Measurements from ENCODE around the gene PRELP. TPM values are rescaled to one million over a fixed set of nuclear protein-coding genes. Genes with fewer than 3 reads are reported as not detected.

Gene PRELP
- total RNA-seq, 6 experiments from 2014 or later, result 3.8 to 10.8 (median 5.4) TPM

DNA sequence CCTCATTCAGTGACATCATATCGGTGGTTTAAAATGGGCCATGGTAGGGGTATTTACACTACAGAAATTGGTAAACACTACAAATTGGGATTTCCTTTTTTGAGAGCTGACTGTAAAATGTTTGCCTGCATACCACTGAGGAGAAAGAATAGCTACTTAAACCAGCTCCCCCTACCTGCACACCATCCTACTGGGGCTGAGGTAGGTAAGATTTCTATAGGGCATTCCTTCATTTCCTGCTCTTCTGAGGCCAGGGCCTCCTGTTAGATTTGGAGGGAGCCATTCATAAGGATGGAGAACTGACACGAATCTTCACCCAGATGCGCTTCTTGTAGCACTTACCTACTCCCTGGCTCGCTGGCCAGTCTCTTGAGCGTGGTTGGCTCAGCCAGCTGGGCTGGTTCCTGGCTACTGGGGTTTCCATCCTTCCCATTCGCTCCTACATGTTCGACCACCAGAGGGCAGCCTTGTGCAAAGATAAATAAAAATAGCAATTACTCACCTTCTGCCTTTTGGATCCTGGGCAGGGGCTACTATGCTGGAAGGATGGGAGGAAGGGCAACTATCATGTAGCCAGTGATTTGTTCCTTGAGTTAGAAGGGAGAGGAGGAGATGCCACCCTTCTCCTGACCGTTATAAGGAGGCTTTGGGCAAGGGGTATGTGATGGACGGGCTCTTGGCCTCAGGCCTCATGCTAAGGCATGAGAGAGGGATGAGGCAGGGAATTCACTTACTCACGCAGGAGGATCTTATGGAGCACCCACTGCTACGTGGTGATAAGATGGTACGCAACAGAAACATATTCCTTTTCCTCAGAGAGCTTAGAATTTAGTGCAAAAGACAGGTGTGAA lies 29.0 kb downstream of the PRELP start:
- WGBS (ENCODE audit: insufficient coverage, low coverage, low lambda C conversion rate, missing lambda C conversion rate), result 26% methylated on average over 12 of the region's 12 CpGs
- no peaks in the 10 kb centered on the region for H3K4me1 ChIP-seq
- peak; percentile 76 to 79 (median 78) for DNase-seq
- H3K4me3 ChIP-seq, result no peak overlapping the region
- H3K27me3 ChIP-seq, result no peaks in the 10 kb centered on the region
- H3K36me3 ChIP-seq, result no peaks in the 10 kb centered on the region
- no peak overlapping the region for H3K27ac ChIP-seq
- ATAC-seq, result peak; percentile 85 to 93 (median 90)
- H3K9me3 ChIP-seq, result no peaks in the 10 kb centered on the region
- intact Hi-C loops (cut with DNase I), result loop anchor here (5.0 kb wide), 1 partner anchor 198 kb away; no protein-coding TSS in a partner anchor
- TF ChIP-seq, protein P1, sequence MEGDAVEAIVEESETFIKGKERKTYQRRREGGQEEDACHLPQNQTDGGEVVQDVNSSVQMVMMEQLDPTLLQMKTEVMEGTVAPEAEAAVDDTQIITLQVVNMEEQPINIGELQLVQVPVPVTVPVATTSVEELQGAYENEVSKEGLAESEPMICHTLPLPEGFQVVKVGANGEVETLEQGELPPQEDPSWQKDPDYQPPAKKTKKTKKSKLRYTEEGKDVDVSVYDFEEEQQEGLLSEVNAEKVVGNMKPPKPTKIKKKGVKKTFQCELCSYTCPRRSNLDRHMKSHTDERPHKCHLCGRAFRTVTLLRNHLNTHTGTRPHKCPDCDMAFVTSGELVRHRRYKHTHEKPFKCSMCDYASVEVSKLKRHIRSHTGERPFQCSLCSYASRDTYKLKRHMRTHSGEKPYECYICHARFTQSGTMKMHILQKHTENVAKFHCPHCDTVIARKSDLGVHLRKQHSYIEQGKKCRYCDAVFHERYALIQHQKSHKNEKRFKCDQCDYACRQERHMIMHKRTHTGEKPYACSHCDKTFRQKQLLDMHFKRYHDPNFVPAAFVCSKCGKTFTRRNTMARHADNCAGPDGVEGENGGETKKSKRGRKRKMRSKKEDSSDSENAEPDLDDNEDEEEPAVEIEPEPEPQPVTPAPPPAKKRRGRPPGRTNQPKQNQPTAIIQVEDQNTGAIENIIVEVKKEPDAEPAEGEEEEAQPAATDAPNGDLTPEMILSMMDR (IDR thresholded peaks at IDR 0.05), result peak; percentile 82 to 88 (median 85)
- no peak for TF ChIP-seq POLR2A (IDR thresholded peaks at IDR 0.05)

DNA sequence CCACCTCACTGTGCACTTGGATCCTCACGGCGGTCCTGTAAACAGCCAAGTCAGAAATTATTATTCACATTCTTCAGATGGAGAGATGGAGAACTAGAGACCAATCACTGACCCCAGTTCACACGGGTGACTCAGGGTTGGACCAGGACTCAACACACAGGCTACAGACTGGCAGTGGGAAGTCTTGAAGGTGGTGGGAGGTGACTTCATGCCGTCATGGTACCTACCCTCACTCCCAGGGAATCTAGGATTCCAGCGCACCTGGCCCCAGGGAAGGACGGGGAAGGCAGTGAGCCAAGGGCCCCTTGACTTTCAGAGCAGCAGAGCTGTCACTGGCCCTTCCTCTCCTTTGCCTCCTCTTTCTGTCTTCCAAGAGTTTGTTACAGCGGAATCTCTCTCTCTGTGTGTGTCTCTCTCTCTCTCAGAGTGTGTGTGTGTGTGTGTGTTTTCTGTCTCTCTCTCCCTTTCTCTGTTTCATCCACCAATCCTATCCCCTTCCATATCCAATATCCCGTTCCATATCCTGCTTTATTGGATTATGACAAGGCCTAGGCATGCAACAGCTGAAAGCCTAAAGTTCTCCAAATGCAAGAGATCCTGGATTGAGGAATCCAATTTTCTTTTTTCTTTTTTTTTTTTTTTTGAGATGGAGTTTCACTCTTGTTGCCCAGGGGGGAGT lies 30.1 kb downstream of the PRELP start:
- no peaks in the 10 kb centered on the region for H3K4me1 ChIP-seq
- H3K27me3 ChIP-seq, result no peaks in the 10 kb centered on the region
- TF ChIP-seq, protein P1 (IDR thresholded peaks at IDR 0.05), result no peak
- TF ChIP-seq POLR2A (IDR thresholded peaks at IDR 0.05), result no peak
- no peak for DNase-seq
- intact Hi-C loops (cut with DNase I), result loop anchor here in 1 of 2 donors (5.0 kb wide), 1 partner anchor 197 kb away; no protein-coding TSS in a partner anchor
- H3K9me3 ChIP-seq, result no peaks in the 10 kb centered on the region
- no peak overlapping the region for H3K27ac ChIP-seq
- no peak overlapping the region for H3K4me3 ChIP-seq
- ATAC-seq, result no peak
- WGBS (ENCODE audit: insufficient coverage, low coverage, low lambda C conversion rate, missing lambda C conversion rate), result 85% methylated on average over 3 of the region's 8 CpGs
- H3K36me3 ChIP-seq, result no peaks in the 10 kb centered on the region

DNA sequence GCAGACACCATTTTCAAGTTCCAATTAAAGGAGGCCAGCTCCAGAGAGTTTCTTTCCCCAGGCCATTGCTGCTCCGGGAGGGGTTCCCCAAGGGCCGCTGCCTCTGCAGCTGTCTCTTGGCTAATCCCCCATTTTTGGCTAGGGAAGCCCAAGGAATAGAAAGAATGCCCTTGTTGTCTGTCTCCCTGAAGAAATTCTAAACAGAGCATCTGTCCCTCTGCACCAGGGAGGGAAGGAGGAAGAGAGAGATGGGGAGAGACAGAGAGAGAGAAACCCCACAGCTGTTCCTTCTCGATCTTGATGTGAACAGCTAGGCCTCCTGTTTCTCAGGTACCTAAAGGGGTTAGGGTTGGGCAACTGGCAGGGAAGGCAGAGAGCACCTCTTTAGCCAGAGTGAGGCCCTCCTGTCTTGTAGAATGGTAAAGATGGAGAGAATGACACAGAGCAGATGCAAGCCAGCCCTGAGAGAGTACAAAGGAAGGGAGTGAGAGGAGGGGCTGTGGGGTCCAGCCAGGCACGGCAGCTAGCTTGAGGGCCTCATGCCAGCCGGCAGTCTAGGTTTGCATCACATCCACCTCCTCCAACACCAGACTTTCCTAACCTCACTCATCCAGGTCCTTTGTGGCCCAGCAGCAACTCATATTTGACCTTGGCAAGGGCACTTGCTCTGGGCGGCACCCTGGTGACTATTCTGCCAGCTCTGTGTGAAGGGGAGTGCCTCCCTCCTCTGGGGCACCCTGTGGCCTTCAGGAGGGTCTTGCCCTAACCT lies 31.4 kb downstream of the PRELP start:
- Histone ChIP-seq H3K27ac (no peak overlapping the region), H3K27me3 (no peaks in the 10 kb centered on the region), H3K4me3 (no peak overlapping the region), H3K4me1 (no peaks in the 10 kb centered on the region), H3K9me3 (no peaks in the 10 kb centered on the region), H3K36me3 (no peaks in the 10 kb centered on the region)
- ATAC-seq (peak in 1 of 4 donors; percentile 13), DNase-seq (no peak)
- WGBS (ENCODE audit: insufficient coverage, low coverage, low lambda C conversion rate, missing lambda C conversion rate), result 75% methylated on average over 3 of the region's 6 CpGs
- intact Hi-C loops (cut with DNase I), result loop anchor here in 1 of 2 donors (5.0 kb wide), 1 partner anchor 195 kb away; no protein-coding TSS in a partner anchor
- TF ChIP-seq, protein P1 (IDR thresholded peaks at IDR 0.05), result no peak
- TF ChIP-seq POLR2A (IDR thresholded peaks at IDR 0.05), result no peak

DNA sequence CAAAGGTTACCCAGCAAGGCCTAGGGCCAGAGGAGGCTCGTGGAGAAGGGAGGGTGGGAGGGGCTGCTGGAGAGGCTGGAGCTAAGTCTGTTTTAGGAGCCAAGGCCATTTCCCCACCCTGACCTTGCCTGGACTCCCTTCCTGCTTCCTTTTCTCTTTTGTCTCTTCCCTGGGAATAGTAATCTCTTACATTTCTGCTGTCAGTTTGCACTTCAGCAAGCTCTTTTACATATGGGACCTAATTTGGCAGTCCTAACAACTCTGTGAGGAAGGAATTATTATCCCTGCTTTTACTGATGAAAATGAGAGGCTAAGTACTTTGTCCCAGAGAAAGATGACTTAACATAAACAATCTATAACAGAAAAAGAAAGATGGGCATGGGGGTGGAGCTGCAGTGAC lies 32.2 kb downstream of the PRELP start:
- no peak for ATAC-seq
- H3K4me3 ChIP-seq, result no peak overlapping the region
- H3K36me3 ChIP-seq, result no peaks in the 10 kb centered on the region
- TF ChIP-seq POLR2A (IDR thresholded peaks at IDR 0.05), result no peak
- TF ChIP-seq, protein P1 (IDR thresholded peaks at IDR 0.05), result no peak
- H3K9me3 ChIP-seq, result no peaks in the 10 kb centered on the region
- no peaks in the 10 kb centered on the region for H3K4me1 ChIP-seq
- 44% methylated on average over 1 of the region's 1 CpG for WGBS (ENCODE audit: insufficient coverage, low coverage, low lambda C conversion rate, missing lambda C conversion rate)
- DNase-seq, result no peak
- no peaks in the 10 kb centered on the region for H3K27me3 ChIP-seq
- intact Hi-C loops (cut with DNase I), result loop anchor here in 1 of 2 donors (5.0 kb wide), 1 partner anchor 195 kb away; no protein-coding TSS in a partner anchor
- H3K27ac ChIP-seq, result no peak overlapping the region
